ENCODE results near the gene XIAP.
"Not testable (repeated sequence)": the region's sequence is repeated elsewhere in the genome, so short reads cannot be mapped to it uniquely, and the experiment has no call there.

XIAP gene

GRCh38 chrX:123846577-123847038 lies 13.2 kb upstream of the XIAP start:
- no peaks in the 10 kb centered on the region for H3K27me3 ChIP-seq (ENCODE audit: insufficient read depth, low read length, poor library complexity)
- H3K4me2 ChIP-seq (ENCODE audit: low read length), result no peak overlapping the region
- no peaks in the 10 kb centered on the region for H3K4me1 ChIP-seq (ENCODE audit: control insufficient read depth, low read depth, low read length)
- no peak overlapping the region for H3K23ac ChIP-seq (ENCODE audit: low read length)
- no peak overlapping the region for H3K4ac ChIP-seq (ENCODE audit: low read depth, low read length)
- no peak for DNase-seq
- no peak overlapping the region for H2AK5ac ChIP-seq (ENCODE audit: low read length)
- no peak overlapping the region for H3K9ac ChIP-seq (ENCODE audit: low read length)
- H3K36me3 ChIP-seq (ENCODE audit: control insufficient read depth, insufficient read depth, low read length), result no peaks in the 10 kb centered on the region
- no peak overlapping the region for H4K5ac ChIP-seq (ENCODE audit: low read length)
- no peaks in the 10 kb centered on the region for H3K79me1 ChIP-seq (ENCODE audit: low read length)
- no peaks in the 10 kb centered on the region for H3K79me2 ChIP-seq (ENCODE audit: control insufficient read depth, insufficient read depth, low read length)
- H4K8ac ChIP-seq (ENCODE audit: low read depth, low read length), result no peak overlapping the region
- no peak overlapping the region for H3K18ac ChIP-seq (ENCODE audit: low read length)
- no peak overlapping the region for H3K56ac ChIP-seq (ENCODE audit: low read length)
- no peak overlapping the region for H3K27ac ChIP-seq (ENCODE audit: low read depth, low read length)
- H2BK120ac ChIP-seq (ENCODE audit: low read depth, low read length), result no peak overlapping the region
- no peak overlapping the region for H2BK5ac ChIP-seq (ENCODE audit: low read length)
- H3K4me3 ChIP-seq (ENCODE audit: low read length), result no peak overlapping the region
- no peak overlapping the region for H2BK15ac ChIP-seq (replicated peaks; ENCODE audit: low read depth)
- no CpG with 5 or more reads among the region's 7 CpGs for WGBS (ENCODE audit: extremely low coverage, insufficient coverage, low lambda C conversion rate)

- no peaks in the 10 kb centered on the region for H3K27me3 ChIP-seq (ENCODE audit: insufficient read depth, low read length, poor library complexity)
- H2AK5ac ChIP-seq (ENCODE audit: low read length), result no peak overlapping the region
- H3K79me1 ChIP-seq (ENCODE audit: low read length), result no peaks in the 10 kb centered on the region
- no peak overlapping the region for H2BK120ac ChIP-seq (ENCODE audit: low read depth, low read length)
- no peak overlapping the region for H3K18ac ChIP-seq (ENCODE audit: low read length)
- H4K5ac ChIP-seq (ENCODE audit: low read length), result no peak overlapping the region
- no peak overlapping the region for H3K56ac ChIP-seq (ENCODE audit: low read length)
- no peak overlapping the region for H2BK5ac ChIP-seq (ENCODE audit: low read length)
- no CpG with 5 or more reads among the region's 2 CpGs for WGBS (ENCODE audit: extremely low coverage, insufficient coverage, low lambda C conversion rate)
- DNase-seq, result no peak
- H3K27ac ChIP-seq (ENCODE audit: low read depth, low read length), result no peak overlapping the region
- H3K9ac ChIP-seq (ENCODE audit: low read length), result no peak overlapping the region
- no peak overlapping the region for H3K4me2 ChIP-seq (ENCODE audit: low read length)
- no peak overlapping the region for H3K4me3 ChIP-seq (ENCODE audit: low read length)
- no peaks in the 10 kb centered on the region for H3K4me1 ChIP-seq (ENCODE audit: control insufficient read depth, low read depth, low read length)
- no peak overlapping the region for H4K8ac ChIP-seq (ENCODE audit: low read depth, low read length)
- H3K36me3 ChIP-seq (ENCODE audit: control insufficient read depth, insufficient read depth, low read length), result no peaks in the 10 kb centered on the region
- H2BK15ac ChIP-seq (replicated peaks; ENCODE audit: low read depth), result no peak overlapping the region
- H3K4ac ChIP-seq (ENCODE audit: low read depth, low read length), result no peak overlapping the region
- no peak overlapping the region for H3K23ac ChIP-seq (ENCODE audit: low read length)
- H3K79me2 ChIP-seq (ENCODE audit: control insufficient read depth, insufficient read depth, low read length), result no peaks in the 10 kb centered on the region
Measured at GRCh38 chrX:123847056-123847455, 12.8 kb upstream of the XIAP start.

DNA sequence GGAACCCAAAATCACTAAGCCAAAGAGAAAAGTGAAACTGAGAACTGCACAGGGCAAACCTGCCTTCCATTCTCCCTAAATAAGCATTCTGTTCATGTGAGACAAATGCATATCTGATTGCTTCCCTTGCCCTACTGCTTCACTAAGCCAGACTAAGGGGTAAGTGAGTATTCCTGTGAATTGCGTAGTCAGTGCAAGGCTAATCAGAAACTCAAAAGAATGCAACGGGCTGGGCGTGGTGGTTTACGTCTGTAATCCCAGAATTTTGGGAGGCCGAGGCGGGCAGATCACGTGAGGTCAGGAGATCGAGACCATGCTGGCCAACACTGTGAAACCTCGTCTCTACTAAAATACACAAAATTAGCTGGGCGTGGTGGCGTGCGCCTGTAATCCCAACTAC lies 10.8 kb upstream of the XIAP start:
- no peak overlapping the region for H3K27ac ChIP-seq (ENCODE audit: low read depth, low read length)
- no peak overlapping the region for H3K18ac ChIP-seq (ENCODE audit: low read length)
- no peak overlapping the region for H3K4me2 ChIP-seq (ENCODE audit: low read length)
- no peak overlapping the region for H2BK15ac ChIP-seq (replicated peaks; ENCODE audit: low read depth)
- no peak overlapping the region for H4K8ac ChIP-seq (ENCODE audit: low read depth, low read length)
- no peaks in the 10 kb centered on the region for H3K36me3 ChIP-seq (ENCODE audit: control insufficient read depth, insufficient read depth, low read length)
- no peak overlapping the region for H3K4me3 ChIP-seq (ENCODE audit: low read length)
- no peaks in the 10 kb centered on the region for H3K27me3 ChIP-seq (ENCODE audit: insufficient read depth, low read length, poor library complexity)
- no peak overlapping the region for H3K56ac ChIP-seq (ENCODE audit: low read length)
- no peak overlapping the region for H2AK5ac ChIP-seq (ENCODE audit: low read length)
- H4K5ac ChIP-seq (ENCODE audit: low read length), result no peak overlapping the region
- no peak overlapping the region for H2BK120ac ChIP-seq (ENCODE audit: low read depth, low read length)
- H3K79me1 ChIP-seq (ENCODE audit: low read length), result no peaks in the 10 kb centered on the region
- WGBS (ENCODE audit: extremely low coverage, insufficient coverage, low lambda C conversion rate), result no CpG with 5 or more reads among the region's 12 CpGs
- H3K79me2 ChIP-seq (ENCODE audit: control insufficient read depth, insufficient read depth, low read length), result no peaks in the 10 kb centered on the region
- no peak overlapping the region for H3K23ac ChIP-seq (ENCODE audit: low read length)
- H3K9ac ChIP-seq (ENCODE audit: low read length), result no peak overlapping the region
- H3K4me1 ChIP-seq (ENCODE audit: control insufficient read depth, low read depth, low read length), result no peaks in the 10 kb centered on the region
- H3K4ac ChIP-seq (ENCODE audit: low read depth, low read length), result no peak overlapping the region
- no peak for DNase-seq
- no peak overlapping the region for H2BK5ac ChIP-seq (ENCODE audit: low read length)

- H3K4ac ChIP-seq (ENCODE audit: low read depth, low read length); H3K56ac ChIP-seq (ENCODE audit: low read length); H3K9ac ChIP-seq (ENCODE audit: low read length); H2BK15ac ChIP-seq (replicated peaks; ENCODE audit: low read depth); H3K18ac ChIP-seq (ENCODE audit: low read length); H4K5ac ChIP-seq (ENCODE audit: low read length); DNase-seq; H2AK5ac ChIP-seq (ENCODE audit: low read length); H3K79me2 ChIP-seq (ENCODE audit: control insufficient read depth, insufficient read depth, low read length); H3K27me3 ChIP-seq (ENCODE audit: insufficient read depth, low read length, poor library complexity); H2BK120ac ChIP-seq (ENCODE audit: low read depth, low read length); H3K36me3 ChIP-seq (ENCODE audit: control insufficient read depth, insufficient read depth, low read length); H4K8ac ChIP-seq (ENCODE audit: low read depth, low read length); H2BK5ac ChIP-seq (ENCODE audit: low read length); H3K4me2 ChIP-seq (ENCODE audit: low read length); H3K27ac ChIP-seq (ENCODE audit: low read depth, low read length); H3K79me1 ChIP-seq (ENCODE audit: low read length); H3K23ac ChIP-seq (ENCODE audit: low read length); H3K4me3 ChIP-seq (ENCODE audit: low read length); H3K4me1 ChIP-seq (ENCODE audit: control insufficient read depth, low read depth, low read length): not testable (repeated sequence)
- 100% methylated on average over 3 of the region's 9 CpGs for WGBS (ENCODE audit: extremely low coverage, insufficient coverage, low lambda C conversion rate)
Measured at GRCh38 chrX:123849906-123850305, 9.9 kb upstream of the XIAP start.

DNA sequence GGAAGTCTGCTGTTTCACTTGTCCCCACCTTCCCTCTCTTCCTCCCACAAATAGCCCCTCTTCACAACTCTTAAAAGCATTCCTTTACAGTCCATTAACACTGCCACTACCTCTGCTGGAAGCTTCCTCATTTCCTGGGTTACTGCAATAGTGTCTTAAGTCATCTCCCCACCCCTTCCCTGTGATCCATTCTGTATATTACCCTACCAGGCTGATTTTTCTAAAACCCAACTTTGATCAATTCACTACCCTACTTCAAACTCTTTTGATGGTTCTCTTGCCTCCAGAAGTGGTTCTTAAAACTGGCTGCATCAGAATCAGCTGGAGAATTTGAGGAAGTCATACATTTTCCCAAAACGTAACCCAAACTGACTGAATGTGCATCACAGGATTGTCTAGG lies 8.8 kb upstream of the XIAP start:
- peak; percentile 72 for DNase-seq

GRCh38 chrX:123854329-123854728 lies 5.5 kb upstream of the XIAP start:
- H3K4me3 ChIP-seq (ENCODE audit: low read length), result no peak overlapping the region
- H2AK5ac ChIP-seq (ENCODE audit: low read length), result no peak overlapping the region
- H4K5ac ChIP-seq (ENCODE audit: low read length), result no peak overlapping the region
- no CpG with 5 or more reads among the region's 2 CpGs for WGBS (ENCODE audit: extremely low coverage, insufficient coverage, low lambda C conversion rate)
- H3K9ac ChIP-seq (ENCODE audit: low read length), result no peak overlapping the region
- no peak overlapping the region for H3K4ac ChIP-seq (ENCODE audit: low read depth, low read length)
- H3K27ac ChIP-seq (ENCODE audit: low read depth, low read length), result no peak overlapping the region
- H2BK120ac ChIP-seq (ENCODE audit: low read depth, low read length), result no peak overlapping the region
- DNase-seq, result no peak
- no peak overlapping the region for H3K56ac ChIP-seq (ENCODE audit: low read length)
- no peak overlapping the region for H2BK5ac ChIP-seq (ENCODE audit: low read length)
- H3K4me1 ChIP-seq (ENCODE audit: control insufficient read depth, low read depth, low read length), result no peaks in the 10 kb centered on the region
- no peaks in the 10 kb centered on the region for H3K27me3 ChIP-seq (ENCODE audit: insufficient read depth, low read length, poor library complexity)
- no peak overlapping the region for H2BK15ac ChIP-seq (replicated peaks; ENCODE audit: low read depth)
- no peaks in the 10 kb centered on the region for H3K79me2 ChIP-seq (ENCODE audit: control insufficient read depth, insufficient read depth, low read length)
- H3K18ac ChIP-seq (ENCODE audit: low read length), result no peak overlapping the region
- no peaks in the 10 kb centered on the region for H3K79me1 ChIP-seq (ENCODE audit: low read length)
- H3K23ac ChIP-seq (ENCODE audit: low read length), result no peak overlapping the region
- H3K4me2 ChIP-seq (ENCODE audit: low read length), result no peak overlapping the region
- H4K8ac ChIP-seq (ENCODE audit: low read depth, low read length), result no peak overlapping the region
- no peaks in the 10 kb centered on the region for H3K36me3 ChIP-seq (ENCODE audit: control insufficient read depth, insufficient read depth, low read length)

More for the DNA sequence above, 8.8 kb upstream of the XIAP start:
- H3K23ac ChIP-seq (ENCODE audit: low read length), result no peak overlapping the region
- WGBS (ENCODE audit: extremely low coverage, insufficient coverage, low lambda C conversion rate), result no CpG with 5 or more reads among the region's 1 CpG
- H3K56ac ChIP-seq (ENCODE audit: low read length), result no peak overlapping the region
- H3K18ac ChIP-seq (ENCODE audit: low read length), result no peak overlapping the region
- no peak overlapping the region for H3K4ac ChIP-seq (ENCODE audit: low read depth, low read length)
- no peak overlapping the region for H3K9ac ChIP-seq (ENCODE audit: low read length)
- no peak overlapping the region for H4K5ac ChIP-seq (ENCODE audit: low read length)
- H3K79me1 ChIP-seq (ENCODE audit: low read length), result no peaks in the 10 kb centered on the region
- no peak overlapping the region for H3K27ac ChIP-seq (ENCODE audit: low read depth, low read length)
- no peak overlapping the region for H2BK5ac ChIP-seq (ENCODE audit: low read length)
- no peak overlapping the region for H3K4me2 ChIP-seq (ENCODE audit: low read length)
- no peak overlapping the region for H4K8ac ChIP-seq (ENCODE audit: low read depth, low read length)
- no peak overlapping the region for H2BK15ac ChIP-seq (replicated peaks; ENCODE audit: low read depth)
- no peaks in the 10 kb centered on the region for H3K27me3 ChIP-seq (ENCODE audit: insufficient read depth, low read length, poor library complexity)
- H3K4me3 ChIP-seq (ENCODE audit: low read length), result no peak overlapping the region
- H2BK120ac ChIP-seq (ENCODE audit: low read depth, low read length), result no peak overlapping the region
- H3K36me3 ChIP-seq (ENCODE audit: control insufficient read depth, insufficient read depth, low read length), result no peaks in the 10 kb centered on the region
- no peak overlapping the region for H2AK5ac ChIP-seq (ENCODE audit: low read length)
- H3K4me1 ChIP-seq (ENCODE audit: control insufficient read depth, low read depth, low read length), result no peaks in the 10 kb centered on the region
- no peaks in the 10 kb centered on the region for H3K79me2 ChIP-seq (ENCODE audit: control insufficient read depth, insufficient read depth, low read length)
